Measurements from ENCODE around the gene NOX5. TPM values are rescaled to one million over a fixed set of nuclear protein-coding genes. Genes with fewer than 3 reads are reported as not detected.

Gene NOX5
- total and polyA plus RNA-seq, 2 of the 4 experiments (the other 2 are of a cell fraction) = 0.07 TPM; not detected in 1

DNA sequence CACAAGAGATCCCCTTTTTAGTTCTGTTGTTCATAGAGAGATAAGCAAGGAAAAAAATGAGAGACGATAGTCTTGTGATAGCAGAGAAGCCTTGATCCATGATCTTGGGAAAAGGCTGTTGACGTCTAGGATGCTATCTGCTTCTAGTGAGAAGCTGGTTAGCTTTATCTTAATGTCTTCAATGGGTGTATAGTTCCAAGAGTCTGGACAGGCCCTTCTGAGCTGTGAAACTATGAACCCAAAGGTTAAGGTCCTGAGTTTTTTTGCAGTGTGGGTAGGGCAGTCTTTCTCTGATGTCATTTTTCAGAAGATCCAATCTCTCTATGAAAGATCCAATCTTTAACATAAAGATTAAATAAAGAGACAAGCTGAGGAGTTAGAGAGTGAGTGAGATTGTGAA, 10.5 kb upstream of the NOX5 start:
- in situ Hi-C loops (cut with MboI; ENCODE audit: low sequenced_read_pairs) = no loop called here

More for the DNA sequence above, 10.5 kb upstream of the NOX5 start:
- Histone ChIP-seq H3K9ac (ENCODE audit: low read depth, low read length) (no peak overlapping the region), H3K4me2 (ENCODE audit: low read depth, low read length) (no peak overlapping the region), H2AFZ (replicated peaks; ENCODE audit: low read length, poor library complexity) (no peak overlapping the region), H2BK20ac (ENCODE audit: low read depth, low read length) (no peak overlapping the region), H3K18ac (ENCODE audit: low read depth, low read length) (no peak overlapping the region), H2AK9ac (replicated peaks; ENCODE audit: low read depth, low read length, poor library complexity) (no peak overlapping the region), H2AK5ac (ENCODE audit: low read depth, low read length) (no peak overlapping the region), H3K4me1 (ENCODE audit: control insufficient read depth, insufficient read depth, low read length) (no peaks in the 10 kb centered on the region), H3K4ac (ENCODE audit: low read depth, low read length) (no peak overlapping the region), H3K4me3 (ENCODE audit: insufficient read depth, low read depth, low read length) (no peak overlapping the region), H4K8ac (ENCODE audit: low read depth in 2 of 2, low read length in 2 of 2) (no peak overlapping the region), H3K27me3 (ENCODE audit: control insufficient read depth, insufficient read depth, low read length) (peaks cover 23% of the 10 kb centered on the region), H3K14ac (replicated peaks; ENCODE audit: low read depth, low read length) (no peak overlapping the region), H2BK5ac (ENCODE audit: low read depth, low read length, poor library complexity, severe bottlenecking) (no peak overlapping the region), H2BK120ac (ENCODE audit: low read depth, low read length) (no peak overlapping the region), H3K27ac (ENCODE audit: insufficient read depth, low read length) (no peak overlapping the region), H4K20me1 (ENCODE audit: insufficient read depth, low read length) (no peaks in the 10 kb centered on the region), H2BK15ac (ENCODE audit: low read depth, low read length) (no peak overlapping the region), H3K23ac (ENCODE audit: low read depth, low read length) (no peak overlapping the region), H4K91ac (ENCODE audit: insufficient read depth, low read depth, low read length) (no peak overlapping the region), H3K9me1 (ENCODE audit: insufficient read depth, low read length) (no peaks in the 10 kb centered on the region), H3K56ac (ENCODE audit: extremely low read depth, insufficient read depth, low read length) (no peak overlapping the region), H4K5ac (ENCODE audit: low read depth, low read length) (no peak overlapping the region), H3K36me3 (ENCODE audit: control insufficient read depth, insufficient read depth, low read length) (no peaks in the 10 kb centered on the region), H3K79me1 (ENCODE audit: low read depth in 1 of 2, low read length in 2 of 2) (no peaks in the 10 kb centered on the region), H3K9me3 (ENCODE audit: control insufficient read depth, insufficient read depth, low read length) (peaks cover 8% of the 10 kb centered on the region)
- WGBS, 2 experiments (ENCODE audit: extremely low coverage in 2 of 2, insufficient read length in 1 of 2) = 100% methylated on average over 1 of the region's 2 CpGs; no CpG with 5 or more reads in 1 of the 2 experiments
- TF ChIP-seq, protein P1, sequence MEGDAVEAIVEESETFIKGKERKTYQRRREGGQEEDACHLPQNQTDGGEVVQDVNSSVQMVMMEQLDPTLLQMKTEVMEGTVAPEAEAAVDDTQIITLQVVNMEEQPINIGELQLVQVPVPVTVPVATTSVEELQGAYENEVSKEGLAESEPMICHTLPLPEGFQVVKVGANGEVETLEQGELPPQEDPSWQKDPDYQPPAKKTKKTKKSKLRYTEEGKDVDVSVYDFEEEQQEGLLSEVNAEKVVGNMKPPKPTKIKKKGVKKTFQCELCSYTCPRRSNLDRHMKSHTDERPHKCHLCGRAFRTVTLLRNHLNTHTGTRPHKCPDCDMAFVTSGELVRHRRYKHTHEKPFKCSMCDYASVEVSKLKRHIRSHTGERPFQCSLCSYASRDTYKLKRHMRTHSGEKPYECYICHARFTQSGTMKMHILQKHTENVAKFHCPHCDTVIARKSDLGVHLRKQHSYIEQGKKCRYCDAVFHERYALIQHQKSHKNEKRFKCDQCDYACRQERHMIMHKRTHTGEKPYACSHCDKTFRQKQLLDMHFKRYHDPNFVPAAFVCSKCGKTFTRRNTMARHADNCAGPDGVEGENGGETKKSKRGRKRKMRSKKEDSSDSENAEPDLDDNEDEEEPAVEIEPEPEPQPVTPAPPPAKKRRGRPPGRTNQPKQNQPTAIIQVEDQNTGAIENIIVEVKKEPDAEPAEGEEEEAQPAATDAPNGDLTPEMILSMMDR (conservative IDR thresholded peaks at IDR 0.05; ENCODE audit: low read depth, low read length) = no peak
- TF ChIP-seq FOS (IDR thresholded peaks at IDR 0.05; ENCODE audit: low read depth, low read length) (no peak), MAFK (IDR thresholded peaks at IDR 0.05; ENCODE audit: low read depth, low read length) (no peak), CEBPB (IDR thresholded peaks at IDR 0.05; ENCODE audit: low read depth, low read length) (no peak), MAZ (IDR thresholded peaks at IDR 0.05; ENCODE audit: borderline replicate concordance, low read depth, low read length) (no peak), BHLHE40 (IDR thresholded peaks at IDR 0.05; ENCODE audit: low read depth, low read length) (no peak), POLR2A (IDR thresholded peaks at IDR 0.05; ENCODE audit: low read depth, low read length) (no peak), RAD21 (IDR thresholded peaks at IDR 0.05; ENCODE audit: low read length) (no peak), RCOR1 (IDR thresholded peaks at IDR 0.05; ENCODE audit: insufficient replicate concordance, low read length) (no peak), RFX5 (IDR thresholded peaks at IDR 0.05; ENCODE audit: low read depth, low read length) (no peak), CHD1 (IDR thresholded peaks at IDR 0.05; ENCODE audit: low read depth, low read length) (no peak), NFE2L2 (IDR thresholded peaks at IDR 0.05; ENCODE audit: low read depth, low read length) (no peak), SMC3 (IDR thresholded peaks at IDR 0.05; ENCODE audit: low read depth, low read length) (no peak)
- TF ChIP-seq, protein P2, sequence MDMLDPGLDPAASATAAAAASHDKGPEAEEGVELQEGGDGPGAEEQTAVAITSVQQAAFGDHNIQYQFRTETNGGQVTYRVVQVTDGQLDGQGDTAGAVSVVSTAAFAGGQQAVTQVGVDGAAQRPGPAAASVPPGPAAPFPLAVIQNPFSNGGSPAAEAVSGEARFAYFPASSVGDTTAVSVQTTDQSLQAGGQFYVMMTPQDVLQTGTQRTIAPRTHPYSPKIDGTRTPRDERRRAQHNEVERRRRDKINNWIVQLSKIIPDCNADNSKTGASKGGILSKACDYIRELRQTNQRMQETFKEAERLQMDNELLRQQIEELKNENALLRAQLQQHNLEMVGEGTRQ (IDR thresholded peaks at IDR 0.05; ENCODE audit: low read depth, low read length) = no peak
- TF ChIP-seq, protein P3, sequence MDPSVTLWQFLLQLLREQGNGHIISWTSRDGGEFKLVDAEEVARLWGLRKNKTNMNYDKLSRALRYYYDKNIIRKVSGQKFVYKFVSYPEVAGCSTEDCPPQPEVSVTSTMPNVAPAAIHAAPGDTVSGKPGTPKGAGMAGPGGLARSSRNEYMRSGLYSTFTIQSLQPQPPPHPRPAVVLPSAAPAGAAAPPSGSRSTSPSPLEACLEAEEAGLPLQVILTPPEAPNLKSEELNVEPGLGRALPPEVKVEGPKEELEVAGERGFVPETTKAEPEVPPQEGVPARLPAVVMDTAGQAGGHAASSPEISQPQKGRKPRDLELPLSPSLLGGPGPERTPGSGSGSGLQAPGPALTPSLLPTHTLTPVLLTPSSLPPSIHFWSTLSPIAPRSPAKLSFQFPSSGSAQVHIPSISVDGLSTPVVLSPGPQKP (IDR thresholded peaks at IDR 0.05; ENCODE audit: borderline replicate concordance, low read depth, low read length) = no peak
- ATAC-seq (ENCODE audit: low read depth) (no peak), DNase-seq (no peak)
- intact Hi-C loops (cut with micrococcal nuclease) (no loop called here), dilution Hi-C loops (cut with HindIII; ENCODE audit: low sequenced_read_pairs, unreplicated experiment) (no loop called here)
- ChIA-PET POLR2A (ENCODE audit: unreplicated experiment) (no interaction called here), CTCF (no interaction called here)
- no TSS peak for BruUV-seq (replicated peaks)
